Subcutaneous adipose tissue (tissue), 4 donors: ENCODE measurements around the gene NDOR1. TPM values are rescaled to one million over a fixed set of nuclear protein-coding genes. Genes with fewer than 3 reads are reported as not detected.

Experiments used
- total RNA-seq, 4 donors: library from RNA; depleted of rRNA; stranded (reverse); fragments of >200 nt; gene quantifications; one replicate each; pipeline ENCODE4 v1.1.0, GENCODE V29; 2016
- TF ChIP-seq, protein P1 (sequence below): fragments of 450-650 bp; IDR thresholded peaks from one replicate; pipeline ENCODE4 v1.5.1; 2016; ENCODE audit warnings: low read depth, mild to moderate bottlenecking, control low read depth, antibody characterized with exemption, moderate library complexity

Gene NDOR1
- total RNA-seq, 4 donors from 2014 or later: 2.6 to 6.2 (median 3.7) TPM

- TF ChIP-seq, protein P1, sequence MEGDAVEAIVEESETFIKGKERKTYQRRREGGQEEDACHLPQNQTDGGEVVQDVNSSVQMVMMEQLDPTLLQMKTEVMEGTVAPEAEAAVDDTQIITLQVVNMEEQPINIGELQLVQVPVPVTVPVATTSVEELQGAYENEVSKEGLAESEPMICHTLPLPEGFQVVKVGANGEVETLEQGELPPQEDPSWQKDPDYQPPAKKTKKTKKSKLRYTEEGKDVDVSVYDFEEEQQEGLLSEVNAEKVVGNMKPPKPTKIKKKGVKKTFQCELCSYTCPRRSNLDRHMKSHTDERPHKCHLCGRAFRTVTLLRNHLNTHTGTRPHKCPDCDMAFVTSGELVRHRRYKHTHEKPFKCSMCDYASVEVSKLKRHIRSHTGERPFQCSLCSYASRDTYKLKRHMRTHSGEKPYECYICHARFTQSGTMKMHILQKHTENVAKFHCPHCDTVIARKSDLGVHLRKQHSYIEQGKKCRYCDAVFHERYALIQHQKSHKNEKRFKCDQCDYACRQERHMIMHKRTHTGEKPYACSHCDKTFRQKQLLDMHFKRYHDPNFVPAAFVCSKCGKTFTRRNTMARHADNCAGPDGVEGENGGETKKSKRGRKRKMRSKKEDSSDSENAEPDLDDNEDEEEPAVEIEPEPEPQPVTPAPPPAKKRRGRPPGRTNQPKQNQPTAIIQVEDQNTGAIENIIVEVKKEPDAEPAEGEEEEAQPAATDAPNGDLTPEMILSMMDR: no peak
Measured at GRCh38 chr9:137252555-137253506, 47.3 kb downstream of the NDOR1 start.

DNA sequence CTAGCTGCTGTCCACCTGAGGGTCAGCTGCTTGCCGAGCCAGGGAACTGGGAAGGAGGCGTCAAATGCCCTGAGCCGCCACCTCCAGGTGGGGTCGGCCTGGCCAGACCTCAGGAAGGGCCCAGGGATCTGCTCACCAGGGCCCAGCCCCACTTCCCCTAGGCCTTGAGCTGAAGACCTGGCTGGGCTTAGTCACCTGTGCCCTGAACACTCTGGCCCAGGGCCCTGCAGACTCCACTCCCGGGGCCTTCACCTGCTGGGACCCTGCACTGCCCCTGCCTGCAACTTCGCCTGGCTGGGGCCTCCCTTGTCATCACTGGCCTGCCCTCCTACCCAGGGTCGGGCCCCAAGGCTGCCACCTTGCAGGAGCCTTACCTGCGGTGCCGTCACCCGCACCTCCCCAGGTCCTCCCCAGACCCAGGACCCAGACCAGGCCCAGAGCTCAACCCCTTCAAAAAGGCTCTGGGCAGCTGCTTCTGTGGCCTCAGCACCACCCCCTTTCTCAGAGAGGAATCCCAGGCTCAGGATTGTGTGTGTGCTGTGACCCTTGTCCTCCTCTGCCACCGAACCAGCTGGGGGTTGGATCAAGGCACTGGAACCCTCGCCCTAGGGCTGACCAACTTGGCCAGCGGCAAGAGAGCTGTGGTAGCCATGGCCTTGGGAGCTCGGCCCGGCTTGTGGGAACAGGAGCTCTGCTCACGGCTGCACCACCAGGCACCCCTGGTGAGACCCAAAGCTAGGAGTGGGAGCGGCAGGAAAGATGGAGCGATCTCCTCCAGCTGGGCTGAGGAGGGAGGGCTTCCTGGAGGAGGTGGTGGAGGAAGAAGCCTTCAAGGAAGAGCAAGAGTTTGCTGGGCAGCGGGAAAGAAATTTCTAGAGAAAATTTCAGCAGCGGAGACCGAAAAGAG, 48.5 kb downstream of the NDOR1 start:
- TF ChIP-seq, protein P1: no peak

DNA sequence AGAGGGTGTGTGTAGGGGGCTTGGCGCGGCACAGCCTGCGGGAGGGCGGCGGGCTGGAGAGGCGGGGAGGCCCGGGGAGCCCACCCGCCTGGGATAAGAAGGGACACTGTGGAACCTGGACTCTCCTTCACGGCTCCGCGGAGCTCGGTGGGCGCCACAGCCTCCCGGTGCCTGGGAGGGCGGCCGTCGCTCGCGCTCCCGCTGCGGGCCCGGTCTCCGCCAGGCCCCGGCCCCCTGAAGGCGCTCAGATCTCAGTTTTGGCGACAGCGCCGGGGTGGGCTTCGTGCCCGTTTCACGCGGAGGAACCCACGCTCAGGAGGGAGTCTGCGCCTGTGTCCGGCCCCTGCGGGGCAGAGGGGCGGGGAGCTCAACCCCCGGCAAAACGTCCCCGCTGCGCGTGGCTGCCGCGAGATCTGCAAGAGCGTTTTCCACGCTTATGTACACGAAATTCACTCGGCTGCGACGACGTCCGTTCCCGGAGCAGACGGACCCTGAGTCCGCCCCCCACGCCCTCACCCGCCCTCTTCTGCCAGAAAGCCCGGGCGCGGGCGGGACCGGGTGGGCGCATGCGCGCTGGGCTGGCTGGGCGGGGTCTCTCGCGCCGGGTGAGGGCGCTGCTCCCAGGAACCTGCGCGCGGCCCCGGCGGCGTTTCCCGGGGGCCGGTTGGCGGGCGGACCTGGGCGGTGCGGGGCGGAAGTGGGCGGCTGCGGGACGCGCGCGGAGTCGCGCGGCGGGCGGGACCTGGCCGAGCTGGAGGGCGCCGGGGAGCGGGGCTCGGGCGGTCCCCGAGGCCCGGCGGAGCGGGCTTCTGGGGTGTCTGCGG, 49.3 kb downstream of the NDOR1 start, which contains the start of gene NELFB:
Gene NELFB, plus strand, starts transcription at position 704 of the 824 bp plus-strand sequence.
- TF ChIP-seq, protein P1: no peak

GRCh38 chr9:137255448-137256114, 50.1 kb downstream of the NDOR1 start:
- TF ChIP-seq, protein P1: no peak

GRCh38 chr9:137256362-137256761, 50.9 kb downstream of the NDOR1 start:
- TF ChIP-seq, protein P1: no peak

- TF ChIP-seq, protein P1: no peak
Measured at GRCh38 chr9:137256856-137257255, 51.4 kb downstream of the NDOR1 start.
